Stimulated activated memory B cell treated with anti-CD40 and anti-IgM and Interleukin-4, amounts not matched to agents 10 μg/mL and 1 μg/mL and 100 μg/mL, for 72 hours (primary cell): Measurements from ENCODE around the gene ERF.

Experiments
- ATAC-seq: fragments of 150-1000 bp; cut with Tn5 transposase; 2 replicates; pipeline ENCODE4 v1.10.0; 2021
- H3K27ac Mint-ChIP-seq: one replicate; pipeline ENCODE4 v1.8.0; 2022; ENCODE audit warnings: mild to moderate bottlenecking, mixed read lengths
- H3K27me3 Mint-ChIP-seq: one replicate; pipeline ENCODE4 v1.8.0; 2022; ENCODE audit warnings: mixed read lengths
- H3K36me3 Mint-ChIP-seq: one replicate; pipeline ENCODE4 v1.8.0; 2022; ENCODE audit warnings: mixed read lengths
- H3K4me1 Mint-ChIP-seq: one replicate; pipeline ENCODE4 v1.8.0; 2022; ENCODE audit warnings: mixed read lengths
- H3K4me3 Mint-ChIP-seq: one replicate; pipeline ENCODE4 v1.8.0; 2022; ENCODE audit warnings: mild to moderate bottlenecking, moderate library complexity, mixed read lengths
- H3K9me3 Mint-ChIP-seq: one replicate; pipeline ENCODE4 v1.8.0; 2022; ENCODE audit warnings: mixed read lengths

The ERF gene

DNA sequence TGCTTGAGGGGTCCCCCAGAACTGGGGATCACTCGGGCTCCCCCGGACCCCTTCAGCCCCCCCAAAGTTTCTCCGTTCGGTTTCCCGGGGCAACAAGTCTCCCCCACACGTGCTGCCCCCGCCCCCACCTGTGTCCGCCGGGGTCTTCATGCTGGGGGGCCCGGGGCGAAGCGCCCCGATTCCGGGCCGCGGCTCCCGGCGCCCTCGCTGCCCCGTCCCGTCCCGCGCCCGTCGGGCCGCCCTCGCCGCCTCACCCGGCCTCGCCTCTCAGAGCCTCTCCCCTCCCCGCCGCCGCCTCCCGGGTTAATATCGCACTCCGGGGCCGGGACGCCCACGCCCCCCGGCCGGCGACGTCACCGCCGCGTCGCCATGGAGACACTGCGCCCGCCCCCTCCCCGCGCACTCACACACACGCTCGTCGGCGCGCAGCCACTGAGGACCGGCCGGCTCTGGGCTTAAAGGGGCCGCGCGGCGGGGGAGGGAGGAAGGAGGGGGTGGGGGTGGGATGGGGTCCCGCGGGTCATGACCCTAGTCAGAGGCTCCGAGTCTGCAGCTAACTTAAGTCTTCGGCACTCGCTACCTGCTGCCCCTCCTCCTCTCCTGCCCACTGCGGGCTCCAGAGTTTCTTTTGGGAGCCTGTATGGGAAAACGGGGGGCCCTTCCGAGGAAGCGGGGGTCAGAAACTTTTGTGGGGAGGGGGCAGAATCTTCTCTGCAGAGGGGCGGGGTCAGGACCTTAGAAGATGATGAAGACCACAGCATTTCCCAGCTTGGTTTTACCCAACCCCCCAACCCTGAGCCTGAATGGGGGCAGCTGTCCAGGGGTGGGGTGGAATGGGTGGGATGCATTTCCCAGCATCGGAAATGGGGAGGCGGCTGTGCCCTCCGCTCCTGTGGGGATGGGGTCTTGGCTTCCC, at the start of gene ERF:
ERF (minus strand) TSS at position 279 of the 916 bp plus-strand sequence; CDS start at position 150, 129 bp downstream.
- H3K9me3 Mint-ChIP-seq: no peaks in the 10 kb centered on the region
- H3K4me3 Mint-ChIP-seq: peak within 1 kb of the TSS; percentile 98
- peaks cover 35% of the 10 kb centered on the region for H3K4me1 Mint-ChIP-seq
- H3K27ac Mint-ChIP-seq: peak within 1 kb of the TSS; percentile 95
- peak; percentile 83 for ATAC-seq
- peaks cover 16% of the 10 kb centered on the region for H3K27me3 Mint-ChIP-seq
- H3K36me3 Mint-ChIP-seq: no peaks in the 10 kb centered on the region

DNA sequence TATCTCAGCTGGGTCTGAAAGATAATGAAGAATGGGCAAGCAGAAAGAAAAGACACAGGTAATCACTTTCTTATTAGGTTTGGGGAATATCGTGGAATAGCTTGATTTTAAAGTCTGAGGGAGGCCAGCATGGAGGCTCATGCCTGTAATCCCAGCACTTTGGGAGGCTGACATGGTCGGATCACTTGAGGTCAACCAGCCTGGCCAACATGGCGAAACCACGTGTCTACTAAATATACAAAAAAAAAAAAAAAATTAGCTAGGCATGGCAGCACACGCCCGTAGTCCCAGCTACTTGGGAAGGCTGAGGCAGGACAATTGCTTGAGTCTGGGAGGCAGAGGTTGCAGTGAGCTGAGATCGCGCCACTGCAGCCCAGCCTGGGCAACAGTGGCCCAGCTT, 48.9 kb upstream of the ERF start:
- H3K27me3 Mint-ChIP-seq: no peaks in the 10 kb centered on the region
- H3K4me1 Mint-ChIP-seq: peaks cover 25% of the 10 kb centered on the region
- ATAC-seq: no peak
- H3K36me3 Mint-ChIP-seq: no peaks in the 10 kb centered on the region
- H3K4me3 Mint-ChIP-seq: no peak overlapping the region
- no peaks in the 10 kb centered on the region for H3K9me3 Mint-ChIP-seq
- H3K27ac Mint-ChIP-seq: no peak overlapping the region

DNA sequence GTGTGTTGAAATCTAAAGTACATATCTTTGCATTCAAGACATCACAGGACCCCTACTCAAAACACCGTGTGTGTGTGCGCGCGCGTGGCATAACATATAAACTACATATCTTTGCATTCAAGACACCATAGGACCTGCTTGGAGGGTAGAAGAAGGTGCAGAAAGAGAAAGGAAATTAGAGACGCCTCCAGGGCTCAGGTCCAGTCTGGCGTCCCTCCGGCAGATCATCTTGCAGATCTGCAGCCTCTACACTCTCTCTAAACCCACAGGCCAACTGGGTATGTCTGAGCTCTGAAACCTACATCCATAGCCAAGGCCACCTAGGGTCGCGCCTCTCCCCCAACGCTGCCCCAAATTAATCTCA, 48.2 kb upstream of the ERF start:
- Mint-ChIP-seq H3K9me3 (no peaks in the 10 kb centered on the region), H3K27ac (peak overlapping the region; percentile 77), H3K36me3 (no peaks in the 10 kb centered on the region), H3K27me3 (no peaks in the 10 kb centered on the region), H3K4me3 (peak overlapping the region; percentile 93), H3K4me1 (peaks cover 25% of the 10 kb centered on the region)
- ATAC-seq: no peak

DNA sequence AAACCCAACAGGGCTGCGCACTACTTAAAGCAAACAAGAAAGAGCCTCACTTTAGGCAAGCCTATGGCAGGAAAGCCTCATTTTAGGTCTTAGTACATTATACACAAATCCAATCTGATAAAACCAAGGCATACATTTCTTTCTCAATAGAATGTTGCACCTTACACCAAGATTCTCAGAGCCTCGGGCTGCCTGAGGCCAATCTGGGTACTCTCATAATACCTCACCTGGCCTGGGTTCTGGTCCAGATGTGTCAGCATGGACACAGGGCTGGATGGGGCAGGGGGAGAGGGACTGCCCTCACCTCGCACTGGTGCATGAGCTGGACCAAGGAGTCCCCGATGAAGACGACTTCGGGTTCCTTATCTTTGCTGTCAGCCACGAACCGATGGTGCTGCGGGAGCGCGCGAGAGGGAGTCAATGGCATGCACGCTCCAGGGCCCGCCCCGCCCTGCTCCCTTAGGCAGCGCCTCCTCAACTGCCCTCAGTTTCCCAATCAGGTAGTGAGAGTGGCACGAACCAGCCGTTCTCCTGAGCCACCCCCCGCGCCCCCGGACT, 46.8 kb upstream of the ERF start, which contains the start of gene PRR19:
PRR19 (plus strand) TSS at position 487 of the 558 bp plus-strand sequence. CDS start 7,453 bp downstream, outside the sequence.
- no peaks in the 10 kb centered on the region for H3K27me3 Mint-ChIP-seq
- H3K4me3 Mint-ChIP-seq: peak within 1 kb of the TSS; percentile 93
- peak within 1 kb of the TSS; percentile 77 for H3K27ac Mint-ChIP-seq
- no peaks in the 10 kb centered on the region for H3K36me3 Mint-ChIP-seq
- no peaks in the 10 kb centered on the region for H3K9me3 Mint-ChIP-seq
- ATAC-seq: peak; percentile 52
- H3K4me1 Mint-ChIP-seq: peaks cover 26% of the 10 kb centered on the region

DNA sequence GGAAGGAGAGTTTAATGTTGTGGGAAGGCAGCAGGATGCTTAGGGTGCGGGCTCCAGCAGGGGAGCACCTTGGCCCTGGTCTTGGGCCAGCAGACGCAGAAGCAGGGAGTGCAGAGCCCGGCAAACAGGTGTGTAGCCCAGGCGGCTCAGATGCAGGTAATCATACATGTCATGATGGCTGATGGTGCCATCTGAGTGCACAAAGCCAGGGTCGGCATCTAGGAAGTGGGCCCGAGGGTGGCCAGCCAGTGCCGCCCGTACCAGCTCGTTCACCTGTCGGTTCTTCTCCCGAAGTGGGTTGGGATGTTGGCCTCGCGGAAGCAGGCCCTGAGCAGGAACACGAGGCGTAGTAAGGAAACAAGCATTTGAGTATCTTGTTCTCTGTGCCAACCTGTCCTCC, 42.1 kb upstream of the ERF start:
- no peak for ATAC-seq
- Mint-ChIP-seq H3K4me3 (no peak overlapping the region), H3K27me3 (no peaks in the 10 kb centered on the region), H3K4me1 (peaks cover 23% of the 10 kb centered on the region), H3K9me3 (no peaks in the 10 kb centered on the region), H3K27ac (no peak overlapping the region), H3K36me3 (peaks cover 13% of the 10 kb centered on the region)

DNA sequence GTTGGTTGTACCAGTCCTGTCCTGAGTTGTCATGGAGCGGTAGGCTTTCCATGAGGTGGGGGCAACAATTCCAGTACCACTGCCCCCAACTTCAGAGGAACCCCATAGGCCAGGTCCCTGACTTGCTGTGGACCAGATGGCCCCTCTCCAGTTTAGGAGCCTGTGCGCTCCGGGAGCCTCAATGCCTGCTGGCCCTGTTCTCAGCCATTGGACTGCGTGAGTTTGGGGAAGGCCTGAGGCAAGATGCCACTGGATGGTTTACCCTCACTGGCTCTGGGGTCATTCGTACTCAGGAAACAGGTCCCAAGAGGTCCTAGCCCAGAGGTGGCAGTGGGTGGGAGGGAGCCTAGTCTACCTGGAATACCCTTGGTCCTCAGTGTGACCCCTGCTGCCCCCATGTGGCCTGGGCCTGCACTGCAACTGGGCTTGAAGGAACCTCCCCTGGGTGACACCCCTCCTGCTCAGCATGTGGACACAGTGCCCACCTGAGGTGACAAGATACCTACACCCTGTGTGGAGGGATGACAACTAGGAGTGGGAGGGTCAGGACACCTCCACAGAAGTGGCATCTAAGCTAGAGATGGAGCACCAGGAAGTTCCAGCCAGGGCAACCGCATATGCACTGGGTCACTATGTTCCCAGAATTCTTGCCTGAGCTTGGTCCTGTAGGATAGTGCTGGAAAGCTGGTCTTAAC, 41.0 kb upstream of the ERF start:
- Mint-ChIP-seq H3K36me3 (peaks cover 23% of the 10 kb centered on the region), H3K27ac (no peak overlapping the region), H3K9me3 (no peaks in the 10 kb centered on the region), H3K27me3 (no peaks in the 10 kb centered on the region), H3K4me1 (peaks cover 27% of the 10 kb centered on the region), H3K4me3 (no peak overlapping the region)
- ATAC-seq: peak; percentile 80

DNA sequence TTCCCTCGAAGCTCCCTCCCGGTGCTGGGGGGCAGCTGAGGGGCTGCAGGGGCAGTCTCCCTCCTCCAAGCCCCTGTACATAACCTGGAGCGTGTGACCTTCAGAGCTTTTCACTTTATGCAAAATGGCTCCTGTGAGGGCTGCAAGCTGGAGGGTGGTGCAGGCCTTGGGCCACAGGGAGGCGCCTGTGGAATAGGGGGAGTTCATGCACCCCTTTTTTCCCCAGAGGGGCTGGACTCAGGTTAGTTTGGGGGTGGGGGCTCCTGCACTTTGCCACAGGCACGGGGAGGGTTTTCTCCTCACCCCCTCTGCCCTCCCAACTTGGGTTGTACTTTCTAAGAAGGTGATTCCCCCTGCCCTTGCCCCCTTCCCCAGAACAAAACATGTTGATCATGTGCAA, 40.4 kb upstream of the ERF start:
- peaks cover 33% of the 10 kb centered on the region for H3K4me1 Mint-ChIP-seq
- H3K4me3 Mint-ChIP-seq: no peak overlapping the region
- no peak for ATAC-seq
- H3K36me3 Mint-ChIP-seq: peaks cover 23% of the 10 kb centered on the region
- H3K9me3 Mint-ChIP-seq: no peaks in the 10 kb centered on the region
- no peaks in the 10 kb centered on the region for H3K27me3 Mint-ChIP-seq
- no peak overlapping the region for H3K27ac Mint-ChIP-seq

DNA sequence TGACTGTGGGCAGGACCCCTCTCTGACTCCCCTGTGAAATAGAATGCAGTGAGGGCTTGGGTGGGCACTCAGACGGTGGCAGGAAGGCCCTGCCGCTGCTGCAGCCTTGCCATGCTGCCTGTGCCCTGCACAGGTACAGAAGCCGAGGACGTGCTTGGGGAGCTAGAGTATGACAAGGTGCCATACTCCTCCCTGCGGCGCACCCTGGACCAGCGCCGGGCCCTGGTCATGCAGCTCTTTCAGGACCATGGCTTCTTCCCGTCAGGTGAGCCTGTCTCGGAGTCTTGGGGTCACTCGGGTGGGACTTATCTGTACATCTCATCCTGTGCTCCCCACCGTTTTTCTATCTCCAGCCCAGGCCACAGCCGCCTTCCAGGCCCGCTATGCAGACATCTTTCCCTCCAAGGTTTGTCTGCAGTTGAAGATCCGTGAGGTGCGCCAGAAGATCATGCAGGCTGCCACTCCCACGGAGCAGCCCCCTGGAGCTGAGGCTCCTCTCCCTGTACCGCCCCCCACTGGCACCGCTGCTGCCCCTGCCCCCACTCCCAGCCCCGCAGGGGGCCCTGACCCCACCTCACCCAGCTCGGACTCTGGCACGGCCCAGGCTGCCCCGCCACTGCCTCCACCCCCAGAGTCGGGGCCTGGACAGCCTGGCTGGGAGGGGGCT, 39.7 kb upstream of the ERF start:
- ATAC-seq: no peak
- no peaks in the 10 kb centered on the region for H3K27me3 Mint-ChIP-seq
- H3K4me3 Mint-ChIP-seq: no peak overlapping the region
- H3K27ac Mint-ChIP-seq: no peak overlapping the region
- H3K4me1 Mint-ChIP-seq: peaks cover 33% of the 10 kb centered on the region
- H3K9me3 Mint-ChIP-seq: no peaks in the 10 kb centered on the region
- H3K36me3 Mint-ChIP-seq: peaks cover 23% of the 10 kb centered on the region

DNA sequence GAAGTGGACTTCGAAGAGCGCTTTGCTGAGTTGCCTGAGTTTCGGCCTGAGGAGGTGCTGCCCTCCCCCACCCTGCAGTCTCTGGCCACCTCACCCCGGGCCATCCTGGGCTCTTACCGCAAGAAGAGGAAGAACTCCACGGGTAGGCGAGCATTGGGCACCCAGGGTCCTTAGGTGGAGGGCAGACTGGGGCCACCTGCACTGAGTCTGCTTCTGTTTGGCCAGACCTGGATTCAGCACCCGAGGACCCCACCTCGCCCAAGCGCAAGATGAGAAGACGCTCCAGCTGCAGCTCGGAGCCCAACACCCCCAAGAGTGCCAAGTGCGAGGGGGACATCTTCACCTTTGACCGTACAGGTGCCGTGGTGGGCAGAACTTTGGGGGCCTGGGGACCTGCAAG, 39.0 kb upstream of the ERF start:
- peaks cover 33% of the 10 kb centered on the region for H3K4me1 Mint-ChIP-seq
- H3K36me3 Mint-ChIP-seq: peaks cover 23% of the 10 kb centered on the region
- H3K4me3 Mint-ChIP-seq: no peak overlapping the region
- no peaks in the 10 kb centered on the region for H3K9me3 Mint-ChIP-seq
- no peak for ATAC-seq
- H3K27ac Mint-ChIP-seq: no peak overlapping the region
- no peaks in the 10 kb centered on the region for H3K27me3 Mint-ChIP-seq

DNA sequence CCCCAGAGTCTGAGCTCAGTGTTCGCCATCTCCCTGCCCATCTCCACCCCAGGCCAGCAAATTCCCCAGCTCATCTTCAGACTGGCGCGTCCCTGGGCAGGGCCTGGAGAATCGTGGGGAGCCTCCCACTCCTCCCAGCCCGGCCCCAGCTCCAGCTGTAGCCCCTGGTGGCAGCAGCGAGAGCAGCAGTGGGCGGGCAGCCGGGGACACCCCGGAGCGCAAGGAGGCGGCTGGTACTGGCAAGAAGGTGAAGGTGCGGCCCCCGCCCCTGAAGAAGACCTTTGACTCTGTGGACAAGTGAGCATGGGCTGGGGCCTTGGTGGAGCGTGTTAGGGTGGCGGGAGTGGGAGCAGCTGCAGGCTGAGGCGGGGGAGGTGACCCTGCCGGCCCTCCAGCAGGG, 38.6 kb upstream of the ERF start:
- ATAC-seq: no peak
- H3K4me1 Mint-ChIP-seq: peaks cover 33% of the 10 kb centered on the region
- H3K27me3 Mint-ChIP-seq: no peaks in the 10 kb centered on the region
- H3K4me3 Mint-ChIP-seq: no peak overlapping the region
- H3K36me3 Mint-ChIP-seq: peaks cover 27% of the 10 kb centered on the region
- no peaks in the 10 kb centered on the region for H3K9me3 Mint-ChIP-seq
- no peak overlapping the region for H3K27ac Mint-ChIP-seq

DNA sequence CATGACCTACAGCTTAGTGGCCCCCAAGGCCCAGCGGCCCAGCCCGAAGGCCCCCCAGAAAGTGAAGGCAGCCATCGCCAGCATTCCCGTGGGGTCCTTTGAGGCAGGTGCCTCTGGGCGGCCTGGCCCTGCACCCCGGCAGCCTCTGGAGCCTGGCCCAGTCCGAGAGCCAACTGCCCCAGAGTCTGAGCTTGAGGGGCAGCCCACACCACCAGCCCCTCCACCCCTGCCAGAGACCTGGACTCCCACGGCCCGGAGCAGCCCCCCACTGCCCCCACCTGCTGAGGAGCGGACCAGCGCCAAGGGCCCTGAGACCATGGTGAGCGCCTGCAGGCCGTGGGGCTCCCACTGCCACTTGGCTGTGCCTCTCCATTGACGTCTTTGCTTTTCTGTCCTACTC, 38.0 kb upstream of the ERF start:
- Mint-ChIP-seq H3K4me1 (peaks cover 33% of the 10 kb centered on the region), H3K9me3 (no peaks in the 10 kb centered on the region), H3K27me3 (no peaks in the 10 kb centered on the region), H3K36me3 (peaks cover 30% of the 10 kb centered on the region), H3K4me3 (no peak overlapping the region), H3K27ac (no peak overlapping the region)
- ATAC-seq: no peak

DNA sequence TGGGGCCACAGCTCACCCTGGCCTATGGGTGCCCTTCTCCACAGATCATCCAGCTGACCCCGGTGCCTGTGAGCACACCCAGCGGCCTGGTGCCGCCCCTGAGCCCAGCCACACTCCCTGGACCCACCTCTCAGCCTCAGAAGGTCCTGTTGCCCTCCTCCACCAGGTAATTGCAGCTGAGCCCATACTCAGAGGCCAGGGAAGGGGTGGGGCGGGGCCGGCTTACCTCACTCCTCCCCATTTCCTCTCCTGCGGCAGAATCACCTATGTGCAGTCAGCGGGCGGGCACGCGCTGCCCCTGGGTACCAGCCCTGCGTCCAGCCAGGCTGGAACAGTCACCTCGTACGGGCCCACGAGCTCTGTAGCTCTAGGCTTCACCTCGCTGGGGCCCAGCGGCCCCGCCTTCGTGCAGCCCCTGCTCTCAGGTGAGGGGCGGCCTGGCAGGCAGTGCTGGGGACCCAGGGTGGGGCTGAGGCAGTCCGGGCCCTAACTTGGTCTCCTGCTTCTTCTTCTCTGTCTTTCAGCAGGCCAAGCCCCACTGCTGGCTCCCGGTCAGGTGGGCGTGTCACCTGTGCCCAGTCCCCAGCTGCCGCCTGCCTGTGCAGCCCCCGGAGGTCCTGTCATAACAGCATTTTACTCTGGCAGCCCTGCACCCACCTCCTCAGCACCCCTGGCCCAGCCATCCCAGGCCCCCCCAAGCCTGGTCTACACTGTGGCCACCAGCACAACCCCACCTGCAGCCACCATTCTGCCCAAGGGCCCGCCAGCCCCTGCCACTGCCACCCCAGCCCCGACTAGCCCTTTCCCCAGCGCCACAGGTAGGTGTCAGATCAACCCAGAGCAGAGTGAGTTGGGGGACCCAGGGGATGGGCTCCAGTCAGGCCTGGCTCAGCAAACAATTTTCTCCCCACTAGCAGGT, 37.4 kb upstream of the ERF start:
- Mint-ChIP-seq H3K4me1 (peaks cover 33% of the 10 kb centered on the region), H3K36me3 (peaks cover 30% of the 10 kb centered on the region), H3K27ac (no peak overlapping the region)

DNA sequence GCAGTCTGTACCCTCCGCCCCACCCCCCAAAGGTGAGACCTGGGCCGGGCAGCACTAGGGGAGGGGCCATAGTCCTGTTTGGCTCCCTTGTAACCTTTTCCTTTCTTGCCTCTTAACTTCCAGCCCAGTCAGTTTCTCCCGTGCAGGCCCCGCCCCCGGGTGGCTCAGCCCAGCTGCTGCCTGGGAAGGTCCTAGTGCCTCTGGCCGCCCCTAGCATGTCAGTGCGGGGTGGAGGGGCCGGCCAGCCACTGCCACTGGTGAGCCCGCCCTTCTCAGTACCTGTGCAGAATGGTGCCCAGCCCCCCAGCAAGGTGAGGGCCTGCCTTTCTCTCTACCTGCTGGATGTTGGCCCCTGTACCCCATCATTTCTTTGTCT, 36.5 kb upstream of the ERF start:
- no peak overlapping the region for H3K4me3 Mint-ChIP-seq
- ATAC-seq: no peak
- H3K36me3 Mint-ChIP-seq: peaks cover 30% of the 10 kb centered on the region
- H3K4me1 Mint-ChIP-seq: peaks cover 30% of the 10 kb centered on the region
- H3K27ac Mint-ChIP-seq: no peak overlapping the region
- H3K9me3 Mint-ChIP-seq: no peaks in the 10 kb centered on the region
- H3K27me3 Mint-ChIP-seq: no peaks in the 10 kb centered on the region

More for the DNA sequence above, 37.4 kb upstream of the ERF start:
- H3K4me3 Mint-ChIP-seq: no peak overlapping the region
- no peak for ATAC-seq
- no peaks in the 10 kb centered on the region for H3K27me3 Mint-ChIP-seq
- H3K9me3 Mint-ChIP-seq: no peaks in the 10 kb centered on the region
